Ammon's horn (tissue), 1 donor: ENCODE results near the gene DOCK2.

Experiments
- DNase-seq: peaks from one replicate; pipeline ENCODE4 v3.0.0-alpha.2; 2016; ENCODE audit warnings: low spot score

Gene DOCK2

DNA sequence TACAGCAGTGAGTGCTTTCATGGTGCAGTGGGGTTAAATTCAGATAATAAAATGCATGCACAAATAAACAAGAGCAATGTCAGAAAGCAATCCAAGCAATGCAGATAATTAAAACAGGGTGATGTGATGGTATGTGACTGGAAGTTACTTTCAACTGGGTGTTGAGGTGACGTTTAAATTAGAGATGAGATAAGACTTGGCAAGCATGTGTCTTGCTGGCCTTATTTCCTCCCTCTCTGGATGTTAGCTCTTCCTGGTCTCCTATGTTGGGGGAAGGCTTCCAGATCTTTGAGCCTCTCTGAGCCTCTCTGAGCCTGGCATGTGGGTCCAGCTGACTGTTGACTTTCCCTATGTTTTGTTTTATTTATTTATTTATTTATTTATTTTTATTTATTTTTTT, 54.4 kb downstream of the DOCK2 start:
- no peak for DNase-seq

- no peak for DNase-seq
These were observed 57.1 kb downstream of the DOCK2 start for GRCh38 chr5:169694091-169694625.

- DNase-seq: no peak
These were observed 58.0 kb downstream of the DOCK2 start for GRCh38 chr5:169695025-169695625.

GRCh38 chr5:169695919-169696490, 58.9 kb downstream of the DOCK2 start:
- DNase-seq: no peak

- no peak for DNase-seq
These were observed 59.8 kb downstream of the DOCK2 start for GRCh38 chr5:169696621-169697510.

DNA sequence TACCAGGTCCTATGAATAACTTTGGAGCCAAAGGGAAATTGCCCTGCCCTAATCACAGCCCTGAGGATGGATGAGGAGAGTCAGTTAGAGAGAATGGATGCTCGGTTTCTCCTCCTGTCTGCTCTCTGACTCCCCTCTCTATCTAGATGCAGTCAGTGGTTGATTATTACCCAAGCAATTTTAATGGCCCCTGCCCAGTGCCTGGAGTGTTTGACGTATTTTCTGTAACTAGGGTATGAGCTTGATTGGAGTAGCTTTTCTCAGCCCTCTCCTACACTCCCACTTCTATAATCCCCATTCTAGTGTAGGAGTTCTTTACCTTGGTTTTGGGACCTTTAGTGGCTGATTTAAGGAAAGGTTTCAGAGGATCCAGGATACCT, 60.4 kb downstream of the DOCK2 start:
- DNase-seq: no peak

- DNase-seq: no peak
These were observed 60.9 kb downstream of the DOCK2 start for GRCh38 chr5:169697976-169698375.

DNA sequence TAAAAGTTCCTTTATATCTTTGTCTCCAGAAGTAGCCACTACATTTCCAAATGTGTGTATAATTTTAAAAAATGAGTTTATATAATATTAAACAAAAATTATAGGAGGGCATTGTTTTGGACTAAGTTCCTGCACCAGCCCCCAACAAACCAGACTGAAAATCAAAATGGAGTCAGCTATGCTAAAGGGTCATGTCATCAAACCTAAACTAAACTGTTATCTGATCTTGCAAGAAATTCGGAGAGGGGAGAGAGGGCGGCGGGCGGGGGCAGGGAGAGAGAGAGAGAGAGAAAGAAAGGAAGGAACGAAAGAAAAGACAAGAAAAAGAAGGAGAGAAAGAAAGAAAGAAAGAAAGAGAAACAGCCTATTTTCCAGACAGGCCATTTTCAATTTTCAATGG, 63.5 kb downstream of the DOCK2 start:
- DNase-seq: no peak

DNA sequence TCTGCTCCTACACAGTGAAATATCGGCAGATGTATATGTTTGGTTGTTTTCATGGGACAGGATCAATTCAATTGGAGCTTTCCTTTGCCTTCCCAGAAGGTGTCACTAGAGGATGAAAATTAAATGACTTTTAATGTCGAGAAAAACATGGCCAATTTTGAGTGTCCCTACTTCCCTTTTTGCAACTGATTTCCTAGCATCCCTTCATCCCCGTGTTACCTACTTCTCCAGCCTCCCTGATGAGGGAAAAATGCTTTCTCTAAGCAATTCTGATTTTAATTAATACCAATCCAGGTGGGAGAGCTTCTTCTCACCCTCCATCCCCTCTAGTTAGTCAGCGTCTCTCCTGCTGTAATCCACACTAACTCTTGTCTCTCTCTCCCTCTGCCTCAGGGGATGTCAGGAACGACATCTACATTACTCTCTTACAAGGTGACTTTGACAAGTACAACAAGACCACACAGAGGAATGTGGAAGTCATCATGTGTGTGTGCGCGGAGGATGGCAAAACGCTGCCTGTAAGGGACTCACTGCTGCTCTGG, 64.9 kb downstream of the DOCK2 start:
- peak; percentile 55 for DNase-seq

DNA sequence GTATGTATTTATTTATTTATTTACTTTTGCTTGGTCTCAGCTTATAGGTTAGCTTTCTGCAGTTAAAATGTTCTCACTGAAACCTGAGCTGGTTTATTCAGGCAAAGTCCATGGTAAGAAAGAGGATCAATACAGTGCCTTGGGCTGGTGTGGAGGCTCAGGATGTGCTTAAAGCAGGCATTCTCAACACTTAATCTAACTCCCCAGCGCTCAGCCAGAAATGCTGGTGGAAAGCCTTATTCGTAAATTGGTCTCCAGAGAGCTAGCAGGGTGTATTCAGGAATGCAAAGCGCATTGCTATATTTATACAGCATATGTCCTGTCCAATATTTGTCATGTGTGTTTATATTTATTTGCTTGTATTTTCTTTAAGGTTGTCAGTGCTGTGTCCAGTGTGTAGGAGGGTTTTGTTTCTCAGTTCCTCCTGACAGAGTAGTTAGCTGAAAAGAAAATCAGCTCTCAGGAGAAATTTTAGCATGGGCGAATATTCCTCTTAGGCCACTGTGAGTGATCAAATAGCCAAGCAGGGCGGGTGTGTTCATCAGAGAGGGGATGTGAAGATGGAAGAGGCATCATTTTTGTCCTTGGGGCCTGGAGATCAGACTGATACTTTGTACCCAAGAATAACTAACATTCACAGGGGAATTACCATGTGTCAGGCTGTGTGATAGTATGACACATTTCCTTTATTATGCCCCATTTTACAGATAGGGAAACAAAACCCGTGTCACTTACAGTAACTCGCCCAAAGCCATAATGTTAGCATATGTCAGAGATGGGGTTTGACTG, 65.8 kb downstream of the DOCK2 start:
- no peak for DNase-seq

GRCh38 chr5:169703813-169704212, 66.7 kb downstream of the DOCK2 start:
- DNase-seq: no peak

DNA sequence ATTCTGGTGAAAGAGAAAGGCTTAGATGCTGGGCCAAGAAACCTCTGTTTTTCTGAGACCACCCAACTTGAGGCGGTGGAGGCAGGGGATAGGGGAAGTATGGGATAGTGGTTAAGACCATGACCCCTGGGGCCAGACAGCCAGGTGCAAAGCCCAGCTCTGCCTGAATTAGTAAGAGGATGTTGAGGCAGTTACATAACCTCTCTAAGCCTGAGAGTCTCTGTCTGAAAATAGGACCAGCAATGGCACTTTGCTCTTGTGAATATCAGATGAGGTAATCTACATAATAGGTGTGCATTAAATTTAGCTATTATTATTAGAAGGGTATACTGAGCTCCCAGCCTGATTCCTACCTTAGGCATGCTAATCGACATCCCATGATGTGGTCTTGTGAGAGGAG, 68.2 kb downstream of the DOCK2 start:
- DNase-seq: no peak

DNA sequence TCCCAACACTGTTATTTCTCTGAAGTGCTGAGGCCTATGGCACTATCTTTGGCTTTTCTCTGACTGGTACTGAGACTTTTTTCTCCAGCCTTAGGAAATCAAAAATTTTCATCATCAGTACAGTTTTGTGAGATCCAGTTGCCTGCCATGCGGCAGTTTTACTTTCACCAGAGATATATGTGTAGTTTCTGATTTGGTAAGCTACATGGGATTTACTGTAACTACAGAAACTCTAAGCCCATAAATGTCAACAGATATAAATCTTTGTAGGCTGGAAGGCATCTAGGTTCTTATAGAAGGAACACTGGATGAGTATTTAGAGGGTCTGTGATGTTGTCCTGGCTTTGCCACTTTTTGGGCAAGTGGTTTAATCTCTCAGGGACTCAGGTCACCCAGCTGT, 69.0 kb downstream of the DOCK2 start:
- DNase-seq: no peak

DNA sequence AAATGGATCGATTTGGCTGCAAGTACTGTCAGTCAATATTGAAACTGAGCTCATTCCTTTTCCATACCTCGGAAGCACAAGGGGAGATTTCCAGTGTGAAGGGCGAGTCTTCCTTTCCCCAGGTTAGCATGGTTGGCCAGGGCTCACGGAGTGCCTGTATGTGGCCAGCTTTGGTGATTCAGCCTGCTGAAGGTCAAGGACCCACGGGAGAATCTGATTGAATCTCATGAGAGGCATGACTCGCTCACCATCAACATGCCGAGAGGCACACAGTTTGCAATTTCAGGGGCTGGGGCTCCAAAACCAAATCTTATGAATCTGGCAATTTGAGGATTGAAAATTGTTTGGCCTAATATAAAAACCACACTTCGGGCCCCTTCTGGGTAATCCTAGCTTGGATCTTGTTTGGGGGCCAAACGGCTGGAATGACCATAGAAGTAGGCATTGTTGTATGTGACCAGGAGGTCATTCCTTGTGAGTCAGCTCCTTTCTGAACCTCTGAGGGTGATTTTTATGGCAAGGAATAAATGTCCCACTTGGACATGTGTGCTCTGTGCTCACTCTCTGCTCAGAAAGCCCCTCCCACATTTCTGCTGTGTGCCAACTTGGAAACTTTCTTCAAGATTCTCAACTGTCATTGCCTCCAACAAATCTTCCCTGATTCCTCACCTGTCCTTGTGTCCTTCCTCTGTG, 69.8 kb downstream of the DOCK2 start:
- DNase-seq: no peak

GRCh38 chr5:169707686-169708085, 70.6 kb downstream of the DOCK2 start:
- DNase-seq: no peak

- DNase-seq: peak; percentile 69
These were observed 73.6 kb downstream of the DOCK2 start for GRCh38 chr5:169710675-169711074.

DNA sequence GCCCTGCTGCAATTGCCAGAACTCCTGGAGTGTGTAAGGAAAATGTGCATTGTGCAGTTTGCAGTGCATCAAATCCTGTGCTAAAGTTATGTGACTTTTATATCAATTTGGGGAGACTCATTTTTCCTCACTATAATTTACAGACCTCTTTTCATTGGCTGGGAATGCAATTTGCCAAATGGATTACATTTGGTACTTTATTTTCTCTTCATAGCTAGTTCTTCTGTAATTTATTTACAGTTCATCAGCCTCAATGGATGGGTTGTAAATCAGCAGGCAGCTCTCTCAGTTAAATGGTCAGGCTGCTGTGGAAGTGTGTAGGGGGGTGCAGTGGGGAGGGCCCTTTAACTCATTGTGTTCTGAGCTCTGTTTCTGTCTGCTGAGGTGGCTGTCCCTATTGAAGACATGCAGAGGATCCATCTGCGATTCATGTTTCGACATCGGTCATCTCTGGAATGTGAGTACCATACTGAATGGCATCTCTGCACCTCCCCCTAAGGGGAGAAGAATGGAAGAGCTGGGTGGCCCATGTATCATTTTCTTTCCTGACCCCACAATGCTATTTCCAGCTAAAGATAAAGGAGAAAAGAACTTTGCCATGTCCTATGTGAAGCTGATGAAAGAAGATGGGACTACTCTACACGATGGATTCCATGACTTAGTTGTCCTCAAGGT, 74.6 kb downstream of the DOCK2 start:
- no peak for DNase-seq

DNA sequence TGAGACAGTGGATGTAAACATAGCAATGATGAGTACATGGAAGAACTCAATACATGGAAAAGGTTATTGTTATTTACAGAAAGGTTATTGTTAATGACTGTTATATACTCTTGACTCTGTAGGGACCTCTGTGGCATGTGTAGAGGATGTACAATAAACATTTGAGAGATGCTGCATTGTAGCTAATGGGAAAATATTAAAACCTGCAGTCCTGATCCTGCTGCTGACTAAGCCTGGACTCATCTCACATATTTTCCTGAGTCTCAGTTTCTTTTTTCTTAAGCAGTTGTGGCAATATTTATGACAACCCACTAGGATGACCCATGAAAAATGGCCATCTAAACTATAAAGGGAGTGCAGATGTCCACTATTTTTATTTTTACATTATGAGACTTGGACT, 75.4 kb downstream of the DOCK2 start:
- no peak for DNase-seq

DNA sequence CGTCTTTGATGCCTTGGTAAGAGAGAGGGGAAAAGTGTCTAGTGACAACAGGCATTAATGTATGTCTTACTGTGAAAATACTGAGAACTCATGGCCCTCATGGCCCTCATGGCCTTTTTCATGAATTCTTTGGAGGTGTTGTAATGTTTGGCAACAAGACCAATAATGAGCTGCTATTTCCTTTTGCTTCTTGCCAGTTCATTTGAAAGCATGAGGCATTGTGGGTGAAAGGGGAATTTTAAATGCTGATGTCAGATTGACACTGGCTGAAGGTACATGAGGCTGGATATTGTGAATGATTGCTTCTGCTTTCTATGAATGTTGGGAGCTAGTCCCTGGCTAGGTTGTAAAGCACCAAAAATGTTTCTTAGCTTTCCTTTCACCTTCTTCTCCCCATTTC, 79.2 kb downstream of the DOCK2 start:
- no peak for DNase-seq

GRCh38 chr5:169717288-169717687, 80.2 kb downstream of the DOCK2 start:
- no peak for DNase-seq
